ENCODE results near the gene PTPRM.

DNA sequence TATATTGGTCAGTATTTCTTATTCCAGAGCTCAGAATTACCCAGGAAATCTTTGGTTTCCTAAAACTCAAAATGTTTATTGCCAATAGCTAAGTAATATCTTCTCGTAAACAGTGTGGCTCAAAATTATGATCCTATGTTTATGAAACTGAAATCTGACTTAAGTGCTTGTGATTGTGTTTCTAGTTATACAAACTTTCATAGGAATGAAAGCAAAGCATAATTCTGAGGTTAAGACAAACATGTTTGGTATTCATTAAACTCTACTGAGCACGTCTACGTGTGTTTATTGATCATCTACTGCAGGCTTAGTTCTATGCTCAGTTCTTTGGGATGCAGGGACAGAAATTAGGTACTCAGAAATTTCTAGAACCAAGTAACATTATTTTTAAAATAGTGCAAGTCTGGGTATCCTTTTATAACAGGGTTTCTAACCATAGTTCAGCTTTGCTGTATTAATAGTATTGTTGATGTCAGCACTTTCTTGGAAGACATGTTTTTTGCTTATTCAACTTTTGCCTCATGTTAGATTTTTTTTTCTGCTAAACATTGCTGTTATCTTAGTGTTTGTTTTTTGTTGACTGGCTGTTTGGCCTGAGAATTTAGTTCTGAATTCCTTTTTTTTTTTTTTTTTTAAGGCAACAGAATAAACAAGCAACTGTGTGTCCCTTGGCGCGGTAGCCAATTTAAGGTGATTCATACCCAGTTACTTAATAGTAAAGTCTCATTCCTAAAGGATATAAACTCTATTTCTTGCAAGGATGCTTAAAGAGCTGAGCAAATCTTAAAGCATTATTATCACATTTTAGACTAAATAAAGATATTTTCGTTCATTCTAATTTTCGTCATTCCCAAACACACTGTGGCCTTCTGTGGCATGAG lies 31.3 kb downstream of the PTPRM start:
- TF ChIP-seq YY1 (IDR thresholded peaks at IDR 0.05; ENCODE audit: low read depth) (no peak), FOSL2 (IDR thresholded peaks at IDR 0.05; ENCODE audit: borderline replicate concordance, low read depth) (no peak), CTCF (IDR thresholded peaks at IDR 0.05) (no peak), SMC3 (IDR thresholded peaks at IDR 0.05; ENCODE audit: low read depth, low read length) (no peak), RXRA (IDR thresholded peaks at IDR 0.05; ENCODE audit: borderline replicate concordance, low read depth) (no peak), TAF1 (IDR thresholded peaks at IDR 0.05; ENCODE audit: borderline replicate concordance, low read depth, low read length) (no peak), MEF2A (IDR thresholded peaks at IDR 0.05; ENCODE audit: borderline replicate concordance, low read depth) (no peak), EZH2phosphoT487 (IDR thresholded peaks at IDR 0.05; ENCODE audit: borderline replicate concordance, low read depth) (no peak), EP300 (IDR thresholded peaks at IDR 0.05; ENCODE audit: borderline replicate concordance in 1 of 2, low read depth in 1 of 2, low read length in 1 of 2) (no peak), TEAD4 (IDR thresholded peaks at IDR 0.05; ENCODE audit: borderline replicate concordance, insufficient read depth) (no peak), CHD2 (IDR thresholded peaks at IDR 0.05; ENCODE audit: low read length, partially characterized antibody) (no peak)
- TF ChIP-seq, protein P1, sequence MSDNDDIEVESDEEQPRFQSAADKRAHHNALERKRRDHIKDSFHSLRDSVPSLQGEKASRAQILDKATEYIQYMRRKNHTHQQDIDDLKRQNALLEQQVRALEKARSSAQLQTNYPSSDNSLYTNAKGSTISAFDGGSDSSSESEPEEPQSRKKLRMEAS (IDR thresholded peaks at IDR 0.05; ENCODE audit: low read depth) = no peak
- TF ChIP-seq, protein P2, sequence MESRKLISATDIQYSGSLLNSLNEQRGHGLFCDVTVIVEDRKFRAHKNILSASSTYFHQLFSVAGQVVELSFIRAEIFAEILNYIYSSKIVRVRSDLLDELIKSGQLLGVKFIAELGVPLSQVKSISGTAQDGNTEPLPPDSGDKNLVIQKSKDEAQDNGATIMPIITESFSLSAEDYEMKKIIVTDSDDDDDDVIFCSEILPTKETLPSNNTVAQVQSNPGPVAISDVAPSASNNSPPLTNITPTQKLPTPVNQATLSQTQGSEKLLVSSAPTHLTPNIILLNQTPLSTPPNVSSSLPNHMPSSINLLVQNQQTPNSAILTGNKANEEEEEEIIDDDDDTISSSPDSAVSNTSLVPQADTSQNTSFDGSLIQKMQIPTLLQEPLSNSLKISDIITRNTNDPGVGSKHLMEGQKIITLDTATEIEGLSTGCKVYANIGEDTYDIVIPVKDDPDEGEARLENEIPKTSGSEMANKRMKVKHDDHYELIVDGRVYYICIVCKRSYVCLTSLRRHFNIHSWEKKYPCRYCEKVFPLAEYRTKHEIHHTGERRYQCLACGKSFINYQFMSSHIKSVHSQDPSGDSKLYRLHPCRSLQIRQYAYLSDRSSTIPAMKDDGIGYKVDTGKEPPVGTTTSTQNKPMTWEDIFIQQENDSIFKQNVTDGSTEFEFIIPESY (IDR thresholded peaks at IDR 0.05; ENCODE audit: borderline replicate concordance, low read depth) = no peak
